Islet precursor cell (in vitro differentiated cells): ENCODE results near the gene WASF2.
A peak's percentile ranks its signal among the peaks of the same experiment; 100 is the strongest.

ENCODE experiments used
- DNase-seq: peaks from one replicate; pipeline ENCODE4 v3.0.0-alpha.2; 2018

WASF2 gene

GRCh38 chr1:27372022-27372807, 117.8 kb downstream of the WASF2 start:
- no peak for DNase-seq

DNA sequence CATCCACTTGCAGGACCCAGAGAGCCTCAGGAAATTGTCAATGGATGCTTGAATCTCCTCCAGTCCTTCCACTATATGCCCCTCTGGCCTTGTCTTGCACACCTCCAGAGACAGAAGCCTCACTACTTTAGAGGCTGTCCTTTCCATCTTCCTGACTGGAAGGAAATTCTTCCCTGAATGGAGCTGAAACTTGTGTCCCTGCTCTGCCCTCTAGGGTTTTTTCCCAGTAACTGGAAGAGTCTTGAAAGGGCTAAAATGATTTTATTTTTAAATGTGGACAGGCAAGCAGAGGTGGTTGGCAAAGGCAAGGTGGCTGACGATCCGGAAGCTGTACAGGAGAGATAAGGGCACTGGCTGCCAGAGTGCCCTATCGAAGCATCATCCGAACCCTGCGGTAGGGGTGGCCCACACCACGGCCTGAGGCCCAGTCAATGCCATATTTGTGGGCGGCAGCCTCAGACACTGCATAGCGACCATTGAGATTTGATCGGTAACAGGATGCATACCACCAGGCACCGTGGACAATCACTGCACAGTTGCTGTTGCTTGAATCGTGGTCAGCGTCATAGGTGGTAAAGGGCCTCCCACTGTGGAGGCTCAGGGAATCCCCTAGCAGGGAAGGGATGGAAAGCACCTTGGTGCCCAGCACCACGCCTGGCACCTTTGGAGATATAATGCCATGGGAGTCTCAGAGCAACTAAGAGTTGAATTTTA, 120.9 kb downstream of the WASF2 start:
- no peak for DNase-seq

- no peak for DNase-seq
These were observed 122.8 kb downstream of the WASF2 start for GRCh38 chr1:27367160-27367650.

DNA sequence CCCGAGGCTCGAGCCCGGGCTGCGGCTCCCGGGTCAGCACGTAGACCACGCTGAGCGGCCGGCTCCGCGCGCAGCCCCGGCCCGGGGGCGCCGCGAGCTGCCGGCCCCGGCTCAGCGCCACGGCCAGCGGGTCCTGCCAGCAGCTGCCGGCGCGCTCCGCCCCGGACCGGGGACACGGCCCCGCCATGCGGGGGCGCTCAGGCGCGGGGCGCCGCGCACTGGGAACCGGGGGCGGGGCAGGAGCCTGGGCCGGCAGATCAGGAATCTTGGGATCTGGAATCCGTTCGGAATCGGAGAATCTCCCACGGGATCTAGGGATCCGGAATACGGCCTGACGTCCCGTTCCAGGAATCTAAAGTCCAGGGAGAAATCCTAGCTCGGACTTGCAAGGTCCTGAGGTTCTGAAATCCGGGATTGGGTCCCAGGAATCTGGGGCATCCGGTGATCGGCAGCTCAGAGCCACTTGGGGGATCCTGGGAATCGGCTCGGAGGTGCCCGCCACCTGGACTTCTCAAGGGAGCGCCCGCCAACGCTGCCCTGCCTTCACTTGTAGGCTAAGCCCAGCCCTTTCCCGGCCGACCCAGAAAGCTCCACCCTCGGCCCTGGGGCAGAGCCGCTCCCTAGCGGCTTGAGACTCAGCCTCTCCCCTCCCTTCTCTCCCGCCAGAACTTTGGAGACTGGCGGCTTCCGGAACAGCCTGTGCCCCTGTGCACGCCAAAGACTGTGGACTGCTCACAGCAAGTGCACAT, 123.4 kb downstream of the WASF2 start, which contains the start of gene MAP3K6:
MAP3K6 (minus strand) TSS at position 551 of the 749 bp plus-strand sequence; CDS start at position 187, 364 bp downstream.
- DNase-seq: peak; percentile 92

GRCh38 chr1:27366113-27366410, 123.9 kb downstream of the WASF2 start:
- peak; percentile 94 for DNase-seq

DNA sequence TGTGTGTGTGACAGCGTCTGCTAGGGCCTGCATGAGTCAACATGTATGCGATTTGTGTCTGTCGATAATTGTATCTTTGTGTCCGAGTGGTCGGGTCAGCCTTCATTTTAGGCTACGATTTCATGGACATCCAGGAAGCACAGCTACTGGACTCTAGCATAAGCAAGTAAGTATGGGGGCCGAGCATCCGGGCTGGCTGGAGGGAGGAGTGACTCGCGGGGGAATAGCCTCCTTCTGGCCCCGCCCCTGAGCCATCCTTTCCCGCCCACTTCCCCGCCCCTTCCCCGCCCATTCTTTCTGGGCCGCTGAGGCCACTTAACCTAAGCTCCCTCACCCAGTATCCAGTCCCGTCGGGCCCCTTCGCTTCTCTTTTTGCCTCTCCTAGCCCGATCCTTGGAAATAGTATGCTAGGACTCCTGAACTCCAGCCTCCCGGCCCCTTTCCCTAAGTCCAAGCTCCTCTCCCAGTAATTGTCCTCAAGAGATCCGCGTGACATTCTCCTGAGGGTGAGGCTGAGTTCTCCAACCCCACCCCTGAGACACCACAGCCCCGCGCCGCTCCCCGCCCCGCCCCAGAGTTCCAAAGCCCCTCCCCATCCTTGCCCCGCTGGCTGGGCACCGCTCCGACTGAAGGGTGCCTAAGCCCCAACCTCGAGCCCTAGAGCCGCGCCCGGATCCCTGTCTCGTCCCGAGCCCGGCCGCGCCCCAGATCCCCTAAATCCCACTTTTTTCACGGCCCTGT, 124.4 kb downstream of the WASF2 start:
- DNase-seq: peak; percentile 96

GRCh38 chr1:27364696-27365371, 125.1 kb downstream of the WASF2 start:
- no peak for DNase-seq

DNA sequence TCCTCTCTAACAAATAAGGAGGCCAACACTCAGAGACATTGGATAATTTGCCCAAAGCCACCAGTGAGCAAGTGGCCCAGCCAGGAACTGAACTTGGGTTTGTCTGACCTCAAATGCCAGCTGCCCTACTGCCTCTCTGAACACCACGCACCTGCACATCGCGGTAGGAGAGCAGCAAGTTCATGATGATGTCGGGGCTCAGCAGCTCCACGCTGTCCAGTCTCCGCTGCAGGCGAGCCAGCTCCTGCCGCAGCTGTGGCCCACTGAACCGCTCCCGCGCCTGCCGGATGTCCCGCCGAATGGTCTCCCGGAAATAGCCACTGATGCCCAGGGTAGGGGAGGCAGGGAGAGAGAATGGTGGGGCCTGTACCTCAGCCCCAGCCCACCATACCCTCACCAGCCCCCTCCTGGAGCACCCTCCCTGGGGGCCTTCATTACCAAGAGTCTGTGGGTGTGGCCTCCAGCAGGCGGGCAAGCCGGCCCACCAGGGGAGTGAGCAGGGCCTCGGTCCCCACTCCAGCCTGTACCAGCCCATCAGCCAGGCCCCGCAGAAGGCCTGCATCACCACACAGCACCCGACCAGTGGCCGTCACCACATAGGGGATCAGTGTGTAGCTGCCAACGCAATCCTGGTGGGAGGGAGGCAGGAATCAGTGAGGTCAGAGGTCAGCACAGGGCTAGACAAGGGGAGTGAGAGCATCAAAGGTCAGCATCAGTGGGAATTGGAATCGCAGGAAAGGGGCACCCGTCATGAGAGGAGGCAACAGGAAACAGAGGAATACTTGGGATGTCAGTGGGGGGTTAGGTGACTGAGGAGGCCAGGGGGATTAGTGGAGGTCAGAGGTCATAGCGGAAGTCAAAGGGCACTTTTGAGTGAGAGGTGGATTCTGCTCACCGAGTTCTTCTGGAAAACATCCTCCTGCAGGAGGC, 125.9 kb downstream of the WASF2 start:
- no peak for DNase-seq

GRCh38 chr1:27361553-27361952, 128.4 kb downstream of the WASF2 start:
- peak; percentile 45 for DNase-seq

DNA sequence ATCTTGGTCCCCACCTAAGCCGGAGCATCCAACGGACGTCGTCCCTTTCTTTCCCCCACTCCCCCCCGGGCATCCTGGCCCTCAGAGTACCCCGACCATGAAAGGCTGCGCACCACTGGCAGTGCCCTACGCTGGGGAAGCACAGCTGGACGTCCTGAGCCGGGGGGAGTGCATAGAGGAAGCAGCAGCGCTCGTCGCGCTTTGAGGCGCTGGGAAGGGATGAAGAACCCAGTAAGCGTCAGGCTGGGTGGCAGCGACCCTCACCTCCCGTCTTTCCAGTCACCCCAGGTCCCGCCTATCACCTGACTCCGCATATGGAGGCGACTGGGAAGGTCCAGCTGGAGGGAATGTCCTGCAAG, 128.9 kb downstream of the WASF2 start:
- DNase-seq: no peak

DNA sequence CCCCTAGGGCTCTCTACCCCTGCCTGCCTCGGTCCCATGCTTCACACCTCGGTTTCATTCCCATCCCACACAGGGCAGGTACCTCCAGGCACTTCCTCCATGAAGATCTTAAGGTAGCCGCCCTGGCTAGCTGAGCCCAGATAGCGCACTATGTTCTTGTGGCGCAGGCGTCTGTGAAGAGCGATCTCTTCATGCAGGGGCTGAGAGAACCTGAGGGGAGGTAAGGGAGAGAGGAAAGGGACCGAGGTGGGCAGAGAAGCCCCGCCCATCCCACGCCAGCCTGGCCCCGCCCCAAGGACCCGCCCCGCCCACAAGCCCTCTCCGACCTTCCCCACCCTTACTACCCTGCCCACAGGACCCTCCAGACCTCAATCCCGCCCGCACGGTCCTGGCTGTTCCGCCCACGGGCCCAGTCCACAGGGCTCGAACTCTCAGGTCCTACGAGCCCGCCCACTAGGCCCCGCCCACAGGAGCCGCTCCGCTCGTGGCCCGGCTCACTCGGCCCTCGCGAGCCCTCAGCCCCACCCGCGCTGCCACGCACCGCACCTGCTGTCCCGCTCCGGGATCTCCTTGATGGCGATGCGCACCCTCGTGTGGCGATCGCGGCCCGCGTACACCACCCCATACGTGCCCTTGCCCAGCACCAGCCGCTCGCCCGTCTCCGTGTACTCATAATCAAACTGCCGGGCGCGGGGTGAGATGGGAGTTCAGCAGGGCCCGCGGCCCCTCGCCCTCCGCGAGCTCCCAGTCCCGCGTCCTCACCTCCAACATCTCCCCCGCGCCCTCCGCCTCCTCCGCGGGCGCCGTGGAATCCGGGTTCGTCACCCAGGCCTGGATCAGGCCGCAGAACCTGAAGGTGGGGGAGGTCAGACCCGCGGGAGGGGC, 129.6 kb downstream of the WASF2 start:
- no peak for DNase-seq

- DNase-seq: no peak
These were observed 130.2 kb downstream of the WASF2 start for GRCh38 chr1:27359822-27360158.

DNA sequence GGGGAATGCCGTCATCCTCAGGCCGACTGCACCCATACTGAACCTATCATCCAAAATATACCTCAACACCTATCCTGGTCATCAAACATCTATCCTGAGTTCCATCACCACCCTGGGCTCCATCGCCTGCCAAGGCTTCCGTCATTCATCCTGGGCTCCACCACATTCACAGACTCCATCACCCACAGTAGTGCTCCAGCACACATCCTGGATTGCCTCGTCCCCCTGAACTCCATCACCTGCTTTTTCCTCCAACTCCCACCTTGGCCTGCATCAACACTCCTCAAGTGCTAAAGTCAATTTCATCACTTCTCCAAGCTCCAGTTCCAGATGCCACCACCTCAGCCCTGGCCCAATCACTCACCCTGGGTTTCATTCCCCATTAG, 131.0 kb downstream of the WASF2 start:
- no peak for DNase-seq

DNA sequence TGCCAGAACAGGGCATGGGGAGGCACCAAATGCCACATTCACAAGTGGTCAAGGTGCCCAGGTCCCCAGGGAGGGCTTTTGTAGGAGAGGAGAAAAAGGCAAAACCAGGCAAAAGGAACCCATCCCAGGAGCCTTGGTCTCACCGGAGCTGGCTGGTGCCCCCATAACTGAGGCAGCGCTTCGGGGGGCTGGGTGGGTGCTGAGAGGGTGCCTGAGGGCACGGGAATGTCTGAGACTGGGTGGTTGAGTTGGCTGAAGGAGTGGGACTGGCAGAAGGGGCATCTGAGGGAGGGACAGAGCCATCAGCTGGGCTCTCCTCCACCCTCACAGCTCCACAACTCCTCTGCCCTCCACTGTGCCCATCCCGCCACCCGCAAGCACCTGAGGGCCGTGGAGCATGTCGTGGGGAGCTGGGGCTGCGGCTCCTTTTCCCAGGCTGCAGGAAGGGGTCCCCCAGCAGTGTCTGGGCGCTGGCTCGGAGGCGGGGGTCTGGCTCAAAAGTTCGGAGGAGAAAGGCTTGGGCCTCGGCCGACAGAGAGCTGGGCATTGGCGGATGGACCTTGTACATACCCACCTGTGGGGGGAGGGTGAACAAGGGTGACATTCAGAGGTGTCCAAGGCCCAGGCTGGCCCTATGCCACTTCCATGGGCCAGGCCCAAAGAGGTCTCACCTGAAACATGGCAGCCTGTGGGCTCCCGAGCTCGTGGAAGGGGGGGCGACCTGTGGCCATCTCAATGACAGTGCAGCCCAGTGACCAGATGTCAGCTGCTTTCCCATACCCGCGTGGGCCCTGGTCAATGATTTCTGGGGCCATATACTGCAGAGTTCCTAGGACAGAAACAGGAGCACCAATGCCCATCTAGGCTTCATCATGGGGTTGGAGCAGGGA, 131.7 kb downstream of the WASF2 start:
- DNase-seq: no peak

- peak; percentile 89 for DNase-seq
These were observed 132.5 kb downstream of the WASF2 start for GRCh38 chr1:27357281-27358037.

- DNase-seq: no peak
These were observed 133.2 kb downstream of the WASF2 start for GRCh38 chr1:27356619-27357280.

- DNase-seq: no peak
These were observed 133.7 kb downstream of the WASF2 start for GRCh38 chr1:27356277-27356618.

GRCh38 chr1:27355683-27356082, 134.3 kb downstream of the WASF2 start:
- DNase-seq: no peak
